A549 treated with CORT108297 at 1 μM for 4 hours (cell line): ENCODE results near the gene ZBED5. TPM values are rescaled to one million over a fixed set of nuclear protein-coding genes. Genes with fewer than 3 reads are reported as not detected.

Experiments used
- total RNA-seq: library from RNA; stranded (reverse); fragments of 200-300 nt; extraction: Qiagen RNA extraction; gene quantifications from 5 replicates; pipeline ENCODE4 v1.2.3, GENCODE V29; 2022

ZBED5 gene
- 25.6 to 32.4 TPM (median 31.8 TPM) in 5 replicates for total RNA-seq

DNA sequence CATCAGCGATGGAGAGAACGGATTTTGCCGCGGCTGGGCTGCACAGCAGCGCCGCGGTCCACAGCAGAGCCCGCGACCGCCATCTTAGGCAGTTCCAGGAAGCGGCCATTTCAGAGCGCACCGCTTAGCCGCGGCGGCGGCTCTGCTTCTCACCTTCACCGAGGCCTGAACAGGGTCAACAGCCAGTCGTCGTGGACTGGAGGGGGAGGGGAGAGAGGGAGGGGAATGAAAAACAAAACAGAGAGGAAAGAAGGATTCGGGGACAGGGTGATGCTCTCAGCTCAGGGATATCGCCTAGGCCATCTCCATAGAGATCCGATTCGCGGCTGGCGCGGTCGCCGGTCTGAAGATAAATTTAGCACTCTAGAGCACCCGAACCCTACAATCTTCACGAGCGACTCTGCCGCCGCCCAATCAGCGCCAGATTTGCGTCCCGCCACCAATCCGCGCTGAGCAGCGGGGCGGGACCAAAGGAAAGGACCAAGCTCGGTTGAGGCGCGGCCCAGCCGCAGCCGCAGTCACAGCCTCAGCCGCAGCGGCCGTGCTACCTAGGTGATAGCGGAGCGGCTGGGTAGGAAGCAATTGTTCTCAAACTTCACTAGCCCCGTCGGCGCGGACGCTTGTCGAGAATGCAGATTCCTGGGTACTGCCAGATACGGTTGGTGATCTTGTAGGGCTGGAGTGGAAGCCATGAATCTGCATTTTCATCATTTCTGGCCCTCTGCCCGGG, at the start of gene ZBED5:
ZBED5 (minus strand) TSS at position 345 of the 730 bp plus-strand sequence. CDS start 3,108 bp downstream, outside the sequence.

DNA sequence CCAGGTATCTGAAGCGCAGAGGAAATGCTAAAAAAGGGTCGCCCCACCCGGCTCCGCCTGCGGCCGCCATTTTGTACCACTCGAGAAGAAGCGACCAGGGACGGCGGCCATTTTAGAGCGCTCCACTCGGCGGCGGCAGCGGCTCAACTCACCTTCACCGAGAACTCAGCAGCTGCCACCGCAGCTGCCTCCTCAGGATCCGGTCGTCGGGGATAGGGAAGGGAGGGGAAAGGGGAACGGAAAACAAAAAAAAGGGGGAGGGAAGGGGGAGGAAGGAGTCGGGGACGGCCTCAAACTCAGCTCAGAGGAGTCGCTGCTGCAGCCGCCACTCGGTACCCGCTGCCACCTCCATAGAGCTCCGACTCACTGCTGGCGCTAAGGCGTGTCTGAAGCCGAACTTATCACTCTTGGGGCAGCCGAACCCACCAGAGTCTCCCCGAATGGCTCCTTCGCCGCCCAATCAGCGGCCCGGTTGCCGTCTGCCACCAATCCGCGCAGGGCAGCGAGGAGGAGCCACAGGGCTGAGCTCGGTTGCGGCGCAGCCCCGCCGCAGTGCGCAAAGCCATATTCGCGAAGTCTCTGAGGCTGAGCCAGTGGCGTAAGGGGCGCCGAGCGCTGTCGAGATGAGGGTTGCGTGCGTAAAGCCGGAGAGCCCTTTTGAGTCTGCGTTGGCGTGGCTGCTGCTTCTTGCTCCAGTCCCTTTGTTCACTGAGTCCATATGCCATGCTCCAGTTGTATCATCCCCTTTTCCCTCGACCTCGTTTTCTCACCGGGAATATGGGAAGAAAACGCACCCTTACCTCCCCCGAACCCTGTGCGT, 49.1 kb downstream of the ZBED5 start, which contains the start of gene EIF4G2:
EIF4G2 (minus strand) TSS at position 374 of the 820 bp plus-strand sequence.

Other genes with a start within 250 kb of the ZBED5 start
- 0.02 to 0.03 TPM (median 0.02 TPM) in 4 of 5 replicates, not detected in the other for gene IRAG1, start 164.3 kb downstream of the ZBED5 start, total RNA-seq
- gene CTR9, start 106.8 kb downstream of the ZBED5 start, total RNA-seq: 19.9 to 29.1 TPM (median 23.0 TPM) in 5 replicates
- gene EIF4G2, start 49.1 kb downstream of the ZBED5 start, total RNA-seq: 541 to 972 TPM (median 597 TPM) in 5 replicates